ENCODE results near the gene CHSY1.

Gene CHSY1

GRCh38 chr15:101170568-101171350, 81.1 kb downstream of the CHSY1 start:
- no peak for DNase-seq (ENCODE audit: low spot score)

- DNase-seq (ENCODE audit: low spot score): no peak
These were observed 82.3 kb downstream of the CHSY1 start for GRCh38 chr15:101169495-101170071.

GRCh38 chr15:101168898-101169494, 82.9 kb downstream of the CHSY1 start:
- DNase-seq (ENCODE audit: low spot score): no peak

- DNase-seq (ENCODE audit: low spot score): no peak
These were observed 83.4 kb downstream of the CHSY1 start for GRCh38 chr15:101168463-101168824.

- DNase-seq (ENCODE audit: low spot score): no peak
These were observed 83.9 kb downstream of the CHSY1 start for GRCh38 chr15:101167753-101168462.

GRCh38 chr15:101167411-101167752, 84.5 kb downstream of the CHSY1 start:
- DNase-seq (ENCODE audit: low spot score): no peak

GRCh38 chr15:101165905-101166471, 85.9 kb downstream of the CHSY1 start:
- no peak for DNase-seq (ENCODE audit: low spot score)

- no peak for DNase-seq (ENCODE audit: low spot score)
These were observed 89.0 kb downstream of the CHSY1 start for GRCh38 chr15:101162701-101163483.

GRCh38 chr15:101161656-101162055, 90.2 kb downstream of the CHSY1 start:
- no peak for DNase-seq (ENCODE audit: low spot score)

- DNase-seq (ENCODE audit: low spot score): no peak
These were observed 91.7 kb downstream of the CHSY1 start for GRCh38 chr15:101159936-101160815.

- no peak for DNase-seq (ENCODE audit: low spot score)
These were observed 92.5 kb downstream of the CHSY1 start for GRCh38 chr15:101159096-101159935.

- no peak for DNase-seq (ENCODE audit: low spot score)
These were observed 93.4 kb downstream of the CHSY1 start for GRCh38 chr15:101158166-101159095.

GRCh38 chr15:101157721-101158120, 94.1 kb downstream of the CHSY1 start:
- no peak for DNase-seq (ENCODE audit: low spot score)

- DNase-seq (ENCODE audit: low spot score): no peak
These were observed 95.2 kb downstream of the CHSY1 start for GRCh38 chr15:101156509-101157159.

- no peak for DNase-seq (ENCODE audit: low spot score)
These were observed 95.8 kb downstream of the CHSY1 start for GRCh38 chr15:101156061-101156460.

GRCh38 chr15:101153801-101154656, 97.8 kb downstream of the CHSY1 start:
- no peak for DNase-seq (ENCODE audit: low spot score)

GRCh38 chr15:101152914-101153313, 98.9 kb downstream of the CHSY1 start:
- DNase-seq (ENCODE audit: low spot score): peak; percentile 56

All from HuH-7.5 (cell line).